Tibial nerve (tissue), 3 donors: ENCODE data around the gene HPSE2.

Experiments
- CTCF ChIP-seq, 5 experiments: fragments of 200-600 bp in 3 of 5; fragments of 450-650 bp in 2 of 5; sonication (generic) in 3 of 5; IDR thresholded peaks; one replicate each; pipeline ENCODE4 v1.5.1; 2016 to 2019; ENCODE audit warnings: antibody characterized with exemption in 5 of 5, mild to moderate bottlenecking in 3 of 5, moderate library complexity in 2 of 5
- POLR2A ChIP-seq, 2 donors: fragments of 450-650 bp; IDR thresholded peaks; one replicate each; pipeline ENCODE4 v1.6.1; 2017; ENCODE audit warnings: antibody characterized with exemption in 2 of 2, mild to moderate bottlenecking in 2 of 2, moderate library complexity in 2 of 2

GRCh38 chr10:99057936-99058690 is 177.5 kb downstream of the HPSE2 start:
- TF ChIP-seq CTCF (IDR thresholded peaks at IDR 0.05) (no peak), POLR2A (IDR thresholded peaks at IDR 0.05) (no peak)
